ENCODE data around the gene SPATS2. TPM values are rescaled to one million over a fixed set of nuclear protein-coding genes. Genes with fewer than 3 reads are reported as not detected.

The SPATS2 gene
- total and polyA plus RNA-seq, 10 of the 15 experiments (the other 5 are each of a cell fraction or from before 2014, with no cell fraction given): 9.0 to 54.2 (median 27.5) TPM

- TF ChIP-seq CUX1 (IDR thresholded peaks at IDR 0.05; ENCODE audit: insufficient replicate concordance, low read depth, low read length) (no peak), SUZ12 (IDR thresholded peaks at IDR 0.05; ENCODE audit: unreplicated experiment) (no peak), POLR2A (IDR thresholded peaks at IDR 0.05; ENCODE audit: low read depth, low read length) (no peak)
These were observed 36.7 kb downstream of the SPATS2 start (continued) for GRCh38 chr12:49403971-49404450.

GRCh38 chr12:49404956-49405355 lies 37.7 kb downstream of the SPATS2 start:
- no peak overlapping the region for H3K9ac ChIP-seq (ENCODE audit: control insufficient read depth, insufficient read depth, low read length)
- FAIRE-seq (no peak), DNase-seq (ENCODE audit: low read depth, low spot score) (no peak), ATAC-seq (no peak)
- in situ Hi-C loops (cut with MboI) (no loop called here), intact Hi-C loops (cut with micrococcal nuclease; ENCODE audit: unreplicated experiment) (no loop called here)
- no peaks in the 10 kb centered on the region for H3K27me3 ChIP-seq (replicated peaks in 1 of 2; ENCODE audit: control insufficient read depth in 2 of 2, insufficient read depth in 2 of 2, low read length in 1 of 2)
- H3K4me3 ChIP-seq: no peak overlapping the region
- ChIA-PET SMC1A (ENCODE audit: uncharacterized antibody, unreplicated experiment) (interaction anchor here (1.0 to 1.6 kb wide), 4 partner anchors 8 to 66 kb away, joined by 4 to 6 read pairs (median 4); no protein-coding TSS in a partner anchor), CTCF (interaction anchor here (1.1 to 1.3 kb wide), 3 partner anchors 24 to 116 kb away, joined by 3 to 4 read pairs (median 3); no protein-coding TSS in a partner anchor), RAD21 (ENCODE audit: unreplicated experiment) (interaction anchor here (1.0 kb wide), 1 partner anchor 47 kb away, joined by 3 read pairs; no protein-coding TSS in a partner anchor), POLR2A (interaction anchor here (0.6 to 1.2 kb wide), 2 partner anchors 24 to 474 kb away, joined by 3 to 4 read pairs; no protein-coding TSS in a partner anchor)
- no TSS peak for BruUV-seq (replicated peaks)
- no peak overlapping the region for H3K4me2 ChIP-seq (ENCODE audit: control insufficient read depth, insufficient read depth)
- peaks cover 27% of the 10 kb centered on the region for H3K79me2 ChIP-seq (ENCODE audit: control insufficient read depth, insufficient read depth, low read length)
- H3K9me3 ChIP-seq (replicated peaks; ENCODE audit: control insufficient read depth, insufficient read depth, low read length): no peaks in the 10 kb centered on the region
- 0 out of 2 replicates have a peak, but pooled peaks cover 3% of the 10 kb centered on the region for H4K20me1 ChIP-seq (ENCODE audit: control insufficient read depth, insufficient read depth)
- H3K4me1 ChIP-seq (ENCODE audit: control insufficient read depth, insufficient read depth, low read length): no peaks in the 10 kb centered on the region
- peaks cover 0 to 4% of the 10 kb centered on the region in 2 experiments; a peak in 3 of 4 replicates for H3K36me3 ChIP-seq (ENCODE audit: control insufficient read depth in 2 of 2, insufficient read depth in 2 of 2, low read length in 1 of 2)
- H2AFZ ChIP-seq (ENCODE audit: control insufficient read depth, low read depth, low read length): no peak overlapping the region
- no peak overlapping the region for H3K27ac ChIP-seq (ENCODE audit: control insufficient read depth, insufficient read depth)
- TF ChIP-seq PRDM15 (CRISPR knock-in tag; IDR thresholded peaks at IDR 0.05): no peak
- TF ChIP-seq E4F1 (IDR thresholded peaks at IDR 0.05; ENCODE audit: borderline replicate concordance, partially characterized antibody): no peak
- TF ChIP-seq FOXK2 (IDR thresholded peaks at IDR 0.05): no peak
- no peak for TF ChIP-seq NKRF (conservative IDR thresholded peaks at IDR 0.05)
- TF ChIP-seq CHD2 (IDR thresholded peaks at IDR 0.05; ENCODE audit: borderline replicate concordance, low read depth, low read length): no peak
